Mesenteric fat pad (tissue), 1 donor: ENCODE data around the gene IL21R. TPM values are rescaled to one million over a fixed set of nuclear protein-coding genes. Genes with fewer than 3 reads are reported as not detected.

Experiments used
- DNase-seq: peaks from one replicate; pipeline ENCODE4 v3.0.0-alpha.2; 2020; ENCODE audit warnings: low spot score
- long read RNA-seq: library from polyadenylated mRNA; unstranded; transcript quantifications from one replicate; pipeline ENCODE4 v2.0.0, GENCODE V29; 2020
- total RNA-seq: library from RNA; stranded (reverse); fragmentation: NEBNext Ultra II Directional; extraction: Animal tissue kit (Norgen Biotek cat#: 25700); gene quantifications from one replicate; pipeline ENCODE4 v1.2.1, GENCODE V29; 2021
- donor health status: DM: yes; HTN: yes; CAD: no.

IL21R gene
- 0.22 TPM for total RNA-seq
- long read RNA-seq: 0 reads

DNA sequence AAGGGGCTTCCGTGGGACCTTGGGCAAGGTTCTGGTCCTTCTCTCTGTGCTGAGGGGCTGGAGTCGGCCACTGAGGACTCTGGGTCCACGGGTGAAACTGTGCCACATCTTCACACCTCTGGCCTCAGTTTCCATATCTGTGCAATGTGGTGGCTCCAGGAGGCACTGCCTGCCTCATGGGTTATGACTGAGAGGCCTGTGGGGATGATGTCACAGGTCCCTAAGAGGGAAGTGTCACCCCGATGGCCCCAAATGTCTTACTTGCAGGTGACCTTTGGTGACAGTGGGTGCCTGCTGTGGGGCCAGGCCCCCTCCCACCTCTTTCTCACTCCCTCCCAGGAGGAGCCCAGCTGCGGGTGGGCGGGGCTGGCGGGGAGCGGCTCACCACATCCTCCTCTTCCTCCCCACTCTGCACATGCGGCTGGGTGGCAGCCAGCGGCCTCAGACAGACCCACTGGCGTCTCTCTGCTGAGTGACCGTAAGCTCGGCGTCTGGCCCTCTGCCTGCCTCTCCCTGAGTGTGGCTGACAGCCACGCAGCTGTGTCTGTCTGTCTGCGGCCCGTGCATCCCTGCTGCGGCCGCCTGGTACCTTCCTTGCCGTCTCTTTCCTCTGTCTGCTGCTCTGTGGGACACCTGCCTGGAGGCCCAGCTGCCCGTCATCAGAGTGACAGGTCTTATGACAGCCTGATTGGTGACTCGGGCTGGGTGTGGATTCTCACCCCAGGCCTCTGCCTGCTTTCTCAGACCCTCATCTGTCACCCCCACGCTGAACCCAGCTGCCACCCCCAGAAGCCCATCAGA is at the start of gene IL21R:
IL21R (plus strand) TSS at position 407 of the 801 bp plus-strand sequence. CDS start 27,898 bp downstream, outside the sequence.
- no peak for DNase-seq

DNA sequence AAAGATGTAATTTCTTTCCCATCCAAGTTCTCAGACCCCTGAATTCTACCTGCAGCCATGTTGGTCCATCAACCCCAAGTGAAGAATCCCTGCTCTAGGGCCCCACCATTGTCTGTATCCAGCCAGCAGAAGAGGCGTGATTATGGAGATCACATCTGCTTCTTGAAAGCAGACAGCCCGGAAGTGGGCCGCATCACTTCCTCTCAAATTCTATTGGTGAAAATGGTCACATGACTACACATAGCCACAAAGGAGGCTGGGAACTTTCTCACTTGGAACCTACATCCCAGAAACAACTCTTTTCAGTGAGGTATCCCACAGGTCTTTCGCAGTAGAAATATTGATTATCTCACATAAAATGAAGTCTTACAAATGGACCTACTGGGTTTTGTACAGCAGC is 48.1 kb upstream of the IL21R start:
- no peak for DNase-seq

DNA sequence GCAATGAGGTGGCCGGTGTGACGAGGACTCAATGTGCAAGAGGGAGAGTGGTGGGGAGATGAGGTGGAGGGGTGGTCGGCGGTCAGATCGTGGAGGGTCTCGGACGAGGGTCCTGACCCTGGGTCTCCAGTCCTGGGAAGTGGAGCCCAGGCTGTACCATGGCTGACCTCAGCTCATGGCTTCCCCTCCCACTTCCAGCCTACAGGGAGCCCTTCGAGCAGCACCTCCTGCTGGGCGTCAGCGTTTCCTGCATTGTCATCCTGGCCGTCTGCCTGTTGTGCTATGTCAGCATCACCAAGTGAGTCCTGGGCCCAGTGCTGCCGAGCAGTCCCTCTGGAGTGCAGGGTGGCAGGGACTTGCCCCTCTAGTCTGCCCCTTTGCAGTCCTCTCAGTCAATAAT is 46.4 kb upstream of the IL21R start:
- DNase-seq: no peak

DNA sequence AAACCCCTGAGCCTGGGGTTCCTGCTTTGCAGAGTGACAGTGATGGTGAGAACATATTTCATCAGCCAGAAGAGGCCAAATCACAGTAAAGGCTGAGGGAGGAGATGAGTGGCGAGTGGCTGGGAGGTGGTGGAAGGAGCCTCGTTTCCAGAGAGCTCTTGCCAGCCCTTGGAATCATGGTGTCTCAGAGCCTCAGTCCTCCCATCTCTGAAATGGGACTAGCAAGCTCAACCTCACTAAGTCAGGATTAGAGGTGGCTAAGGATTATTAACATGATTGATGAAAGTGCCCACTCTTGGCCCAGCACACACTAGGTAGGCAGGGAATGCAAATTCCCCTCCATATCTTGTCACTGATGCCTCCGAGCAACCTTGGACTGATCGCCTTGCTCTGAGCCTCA is 45.2 kb upstream of the IL21R start:
- DNase-seq: no peak

DNA sequence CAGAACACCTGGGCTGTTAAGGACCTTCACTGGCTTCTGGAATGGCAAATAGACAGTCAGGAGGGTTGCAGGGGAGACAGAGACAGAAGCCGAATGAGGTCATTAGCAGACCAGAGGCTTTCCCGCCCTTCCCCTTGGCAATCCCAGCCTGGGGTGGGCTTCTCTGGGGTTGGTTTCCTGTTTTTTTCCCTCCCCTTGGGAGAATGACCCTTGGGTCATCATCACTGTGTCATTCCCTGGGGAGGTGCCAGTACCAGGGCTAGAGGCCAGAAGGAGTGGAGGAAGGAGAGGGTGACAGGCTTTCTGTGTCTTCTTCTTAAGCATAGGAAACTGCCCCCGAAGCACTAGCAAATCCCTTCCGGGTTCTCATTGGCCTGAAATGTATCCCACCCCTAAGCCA is 42.9 kb upstream of the IL21R start:
- DNase-seq: no peak

DNA sequence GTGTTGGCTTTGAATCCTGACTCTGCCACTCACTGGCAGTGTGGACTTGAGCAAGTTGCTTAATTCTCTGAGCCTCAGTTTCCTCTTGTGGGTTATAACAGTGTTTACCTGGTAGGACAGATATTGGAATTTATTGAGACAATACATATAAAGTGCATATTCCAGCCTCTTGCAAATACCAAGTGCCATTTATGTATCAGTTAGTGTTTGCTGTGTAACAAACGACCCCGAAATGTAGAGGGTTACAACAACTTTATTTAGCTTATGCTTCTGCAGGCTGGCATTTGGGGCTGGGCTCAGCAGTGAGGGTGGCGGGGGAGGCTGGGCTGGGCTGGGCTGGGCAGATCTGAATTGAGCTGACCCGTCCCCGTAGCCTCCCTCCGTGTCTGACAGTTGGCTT is 42.4 kb upstream of the IL21R start:
- no peak for DNase-seq

DNA sequence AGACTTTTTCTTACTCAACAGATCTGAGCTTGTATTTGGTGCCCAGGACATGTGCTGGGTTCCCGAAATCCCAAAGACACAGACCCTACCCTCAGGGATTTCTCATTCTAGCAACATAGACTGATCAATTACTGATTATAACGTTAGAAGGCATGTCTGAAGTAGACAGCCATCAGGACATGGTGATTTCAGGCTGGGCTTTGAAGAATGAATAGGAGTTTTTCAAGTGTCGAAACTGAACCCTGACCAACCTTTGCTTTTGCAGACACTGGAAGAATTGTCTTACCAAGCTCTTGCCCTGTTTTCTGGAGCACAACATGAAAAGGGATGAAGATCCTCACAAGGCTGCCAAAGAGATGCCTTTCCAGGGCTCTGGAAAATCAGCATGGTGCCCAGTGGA is 40.0 kb upstream of the IL21R start:
- no peak for DNase-seq

DNA sequence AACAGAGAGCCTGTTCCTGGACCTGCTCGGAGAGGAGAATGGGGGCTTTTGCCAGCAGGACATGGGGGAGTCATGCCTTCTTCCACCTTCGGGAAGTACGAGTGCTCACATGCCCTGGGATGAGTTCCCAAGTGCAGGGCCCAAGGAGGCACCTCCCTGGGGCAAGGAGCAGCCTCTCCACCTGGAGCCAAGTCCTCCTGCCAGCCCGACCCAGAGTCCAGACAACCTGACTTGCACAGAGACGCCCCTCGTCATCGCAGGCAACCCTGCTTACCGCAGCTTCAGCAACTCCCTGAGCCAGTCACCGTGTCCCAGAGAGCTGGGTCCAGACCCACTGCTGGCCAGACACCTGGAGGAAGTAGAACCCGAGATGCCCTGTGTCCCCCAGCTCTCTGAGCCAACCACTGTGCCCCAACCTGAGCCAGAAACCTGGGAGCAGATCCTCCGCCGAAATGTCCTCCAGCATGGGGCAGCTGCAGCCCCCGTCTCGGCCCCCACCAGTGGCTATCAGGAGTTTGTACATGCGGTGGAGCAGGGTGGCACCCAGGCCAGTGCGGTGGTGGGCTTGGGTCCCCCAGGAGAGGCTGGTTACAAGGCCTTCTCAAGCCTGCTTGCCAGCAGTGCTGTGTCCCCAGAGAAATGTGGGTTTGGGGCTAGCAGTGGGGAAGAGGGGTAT is 39.3 kb upstream of the IL21R start:
- no peak for DNase-seq

DNA sequence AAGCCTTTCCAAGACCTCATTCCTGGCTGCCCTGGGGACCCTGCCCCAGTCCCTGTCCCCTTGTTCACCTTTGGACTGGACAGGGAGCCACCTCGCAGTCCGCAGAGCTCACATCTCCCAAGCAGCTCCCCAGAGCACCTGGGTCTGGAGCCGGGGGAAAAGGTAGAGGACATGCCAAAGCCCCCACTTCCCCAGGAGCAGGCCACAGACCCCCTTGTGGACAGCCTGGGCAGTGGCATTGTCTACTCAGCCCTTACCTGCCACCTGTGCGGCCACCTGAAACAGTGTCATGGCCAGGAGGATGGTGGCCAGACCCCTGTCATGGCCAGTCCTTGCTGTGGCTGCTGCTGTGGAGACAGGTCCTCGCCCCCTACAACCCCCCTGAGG is 38.7 kb upstream of the IL21R start:
- no peak for DNase-seq

DNA sequence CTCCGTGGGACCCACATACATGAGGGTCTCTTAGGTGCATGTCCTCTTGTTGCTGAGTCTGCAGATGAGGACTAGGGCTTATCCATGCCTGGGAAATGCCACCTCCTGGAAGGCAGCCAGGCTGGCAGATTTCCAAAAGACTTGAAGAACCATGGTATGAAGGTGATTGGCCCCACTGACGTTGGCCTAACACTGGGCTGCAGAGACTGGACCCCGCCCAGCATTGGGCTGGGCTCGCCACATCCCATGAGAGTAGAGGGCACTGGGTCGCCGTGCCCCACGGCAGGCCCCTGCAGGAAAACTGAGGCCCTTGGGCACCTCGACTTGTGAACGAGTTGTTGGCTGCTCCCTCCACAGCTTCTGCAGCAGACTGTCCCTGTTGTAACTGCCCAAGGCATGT is 38.2 kb upstream of the IL21R start:
- no peak for DNase-seq

DNA sequence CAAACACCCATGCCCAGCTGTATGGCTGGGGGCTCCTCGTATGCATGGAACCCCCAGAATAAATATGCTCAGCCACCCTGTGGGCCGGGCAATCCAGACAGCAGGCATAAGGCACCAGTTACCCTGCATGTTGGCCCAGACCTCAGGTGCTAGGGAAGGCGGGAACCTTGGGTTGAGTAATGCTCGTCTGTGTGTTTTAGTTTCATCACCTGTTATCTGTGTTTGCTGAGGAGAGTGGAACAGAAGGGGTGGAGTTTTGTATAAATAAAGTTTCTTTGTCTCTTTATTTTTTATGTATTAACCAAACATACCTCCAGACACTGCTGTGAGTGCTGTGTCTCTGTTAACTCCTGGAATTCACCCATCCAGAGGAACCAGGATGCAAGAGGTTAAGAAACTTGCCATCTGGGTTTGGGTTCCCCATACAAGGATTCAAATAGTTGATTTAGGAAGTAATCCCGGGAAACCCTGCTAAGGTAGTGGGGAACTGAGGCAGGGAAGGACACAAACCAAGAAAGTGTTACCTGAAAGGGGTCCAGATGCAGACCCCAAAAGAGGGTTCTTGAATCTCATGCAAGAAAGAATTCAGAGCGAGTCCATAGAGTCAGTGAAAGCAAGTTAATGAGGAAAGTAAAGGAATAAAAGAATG is 37.4 kb upstream of the IL21R start:
- no peak for DNase-seq

DNA sequence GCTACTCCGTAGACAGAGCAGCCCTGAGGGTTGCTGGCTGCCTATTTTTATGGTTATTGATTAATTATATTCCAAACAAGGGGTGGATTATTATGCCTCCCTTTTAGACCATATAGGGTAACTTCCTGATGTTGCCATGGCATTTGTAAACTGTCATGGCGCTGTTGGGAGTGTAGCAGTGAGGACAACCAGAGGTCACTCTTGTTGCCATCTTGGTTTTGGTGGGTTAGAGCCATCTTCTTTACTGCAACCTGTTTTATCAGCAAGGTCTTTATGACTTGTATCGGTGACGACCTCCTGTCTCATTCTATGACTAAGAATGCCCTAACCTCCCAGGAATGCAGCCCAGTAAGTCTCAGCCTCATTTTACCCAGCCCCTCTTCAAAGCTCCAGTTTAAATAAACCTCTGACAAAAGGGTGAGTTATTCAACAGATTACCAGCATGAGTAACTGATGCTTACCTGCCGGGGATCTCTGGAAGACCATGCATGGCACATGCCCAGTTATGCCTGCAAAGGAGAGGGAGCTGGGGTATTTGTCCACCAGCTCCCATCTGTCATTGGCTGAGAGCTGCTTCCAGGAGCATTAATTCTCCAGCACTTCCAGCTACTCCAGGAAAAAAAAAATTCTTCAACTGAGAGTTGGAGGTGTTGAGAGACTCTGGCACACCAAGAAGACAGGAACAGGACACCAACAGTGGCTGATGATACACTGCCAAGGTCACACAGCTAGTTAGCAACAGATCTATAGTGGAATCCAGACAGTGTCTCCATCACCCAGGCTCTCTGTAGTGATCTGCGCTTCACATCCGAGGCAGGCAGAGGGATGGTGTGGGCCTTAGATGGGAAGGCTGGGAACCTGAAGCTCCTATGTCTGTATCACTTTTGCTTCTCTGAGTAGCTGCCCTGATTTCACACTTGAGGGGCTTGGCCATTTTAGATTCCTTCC is 36.6 kb upstream of the IL21R start:
- DNase-seq: no peak

DNA sequence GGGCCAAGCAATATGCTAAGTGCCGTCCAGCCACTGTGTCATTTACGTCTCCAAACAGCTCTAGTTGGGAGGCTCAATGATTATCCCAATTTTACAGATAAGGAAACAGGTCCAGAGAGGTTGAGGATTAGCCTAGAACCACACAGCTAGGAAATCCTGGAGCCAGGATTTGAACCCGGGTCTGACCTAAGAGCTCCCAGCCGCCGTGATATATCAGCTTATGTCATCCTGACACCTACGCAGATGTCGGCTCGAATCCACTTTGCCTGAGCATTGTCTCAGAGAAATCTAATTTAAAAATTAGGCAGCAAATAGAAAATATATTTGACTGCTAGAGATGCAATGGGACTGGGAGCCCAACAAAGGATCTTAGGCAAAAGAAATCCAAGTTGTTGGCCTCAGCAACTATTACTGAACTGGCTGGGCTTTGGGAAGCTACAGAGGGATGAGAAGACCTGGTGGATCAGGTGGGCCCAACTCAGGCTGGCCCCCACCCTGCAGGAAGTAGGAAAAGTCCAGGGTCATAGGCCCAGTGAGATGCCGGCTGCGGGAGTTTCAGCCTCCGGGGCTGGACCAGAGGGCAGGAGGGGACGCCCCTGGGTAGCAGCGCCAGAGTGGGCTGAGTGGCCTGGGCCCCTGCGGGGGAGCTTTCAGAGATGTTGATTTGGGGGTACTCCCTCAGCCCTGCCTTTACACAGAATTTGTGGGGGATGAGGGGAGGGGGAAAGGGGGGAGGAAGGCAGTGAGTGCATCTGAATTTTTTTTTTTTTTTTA is 35.1 kb upstream of the IL21R start:
- no peak for DNase-seq

DNA sequence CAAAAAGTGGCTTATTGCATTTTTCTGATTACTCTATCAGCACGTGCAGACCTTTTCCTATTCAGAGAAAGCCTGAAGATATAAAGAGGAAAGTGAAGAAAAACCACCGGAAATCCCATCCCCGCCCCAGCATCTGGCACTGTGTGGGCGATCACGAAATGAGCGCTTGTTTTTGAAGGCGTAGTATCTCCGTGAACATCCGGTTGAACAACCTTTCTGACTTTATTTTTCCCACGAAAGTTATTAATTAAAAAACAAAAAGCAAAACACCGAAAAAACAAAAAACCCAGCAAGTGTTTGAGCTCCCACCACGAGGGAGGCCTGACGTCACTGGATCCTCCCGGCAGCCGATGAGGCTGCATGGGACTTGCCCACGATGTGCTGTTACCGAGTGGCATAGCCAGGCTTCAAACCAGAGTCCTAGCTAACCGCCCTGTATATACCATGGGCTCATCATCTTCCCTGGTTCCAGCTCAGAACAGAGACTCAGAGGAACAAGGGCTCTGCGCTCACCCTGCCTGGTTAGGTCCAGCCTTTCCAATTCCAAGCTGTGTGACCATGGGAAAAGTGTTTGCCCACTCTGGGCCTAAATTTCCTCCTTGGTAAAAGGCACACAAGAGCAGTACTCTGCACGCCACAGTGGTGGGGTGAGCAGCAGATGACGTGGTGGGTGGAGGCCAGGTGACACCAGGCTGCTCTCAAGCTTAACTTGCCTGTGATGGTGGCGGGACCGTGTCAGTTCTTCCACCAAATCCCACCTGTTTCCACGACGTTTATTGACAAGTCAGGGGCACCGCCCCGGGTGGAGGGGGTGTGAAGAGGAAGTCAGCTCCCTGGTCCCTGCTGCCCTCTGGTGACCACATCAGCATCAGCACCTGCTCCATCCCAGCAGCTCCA is 34.3 kb upstream of the IL21R start:
- DNase-seq: peak; percentile 92

DNA sequence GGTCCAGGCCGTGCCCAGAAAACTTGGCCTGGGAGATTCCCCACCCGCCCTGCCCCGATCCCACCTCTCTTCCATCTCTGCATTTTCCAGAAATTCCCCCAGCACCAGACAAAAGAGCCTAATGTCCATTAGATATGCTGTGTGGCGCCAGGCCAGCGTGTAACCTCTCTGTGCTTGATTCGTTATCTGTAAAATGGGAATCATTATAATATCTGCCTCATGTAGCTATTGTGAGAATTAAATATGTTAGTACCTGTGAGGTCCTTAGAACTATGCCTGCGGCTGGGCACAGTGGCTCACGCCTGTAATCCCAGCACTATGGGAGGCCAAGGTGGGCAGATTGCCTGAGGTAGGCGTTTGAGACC is 33.6 kb upstream of the IL21R start:
- no peak for DNase-seq

DNA sequence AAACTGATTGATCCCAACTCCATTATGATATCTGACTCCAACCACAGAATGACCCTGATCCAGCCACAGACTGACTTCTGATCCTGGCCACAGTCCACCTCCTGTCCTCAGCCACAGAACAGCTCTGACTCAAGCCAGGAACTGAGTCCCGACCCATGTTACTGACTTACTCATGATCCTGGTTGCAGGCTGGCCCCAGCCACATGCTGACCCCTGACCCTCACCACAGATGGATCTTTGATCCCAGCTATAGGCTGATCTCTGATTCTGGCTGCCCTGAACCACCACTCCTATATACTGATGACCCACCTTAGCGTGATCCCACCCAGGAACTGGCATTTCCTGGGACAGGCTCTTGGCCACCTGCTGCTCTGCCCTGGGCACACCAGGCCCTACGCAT is 32.2 kb upstream of the IL21R start:
- no peak for DNase-seq

DNA sequence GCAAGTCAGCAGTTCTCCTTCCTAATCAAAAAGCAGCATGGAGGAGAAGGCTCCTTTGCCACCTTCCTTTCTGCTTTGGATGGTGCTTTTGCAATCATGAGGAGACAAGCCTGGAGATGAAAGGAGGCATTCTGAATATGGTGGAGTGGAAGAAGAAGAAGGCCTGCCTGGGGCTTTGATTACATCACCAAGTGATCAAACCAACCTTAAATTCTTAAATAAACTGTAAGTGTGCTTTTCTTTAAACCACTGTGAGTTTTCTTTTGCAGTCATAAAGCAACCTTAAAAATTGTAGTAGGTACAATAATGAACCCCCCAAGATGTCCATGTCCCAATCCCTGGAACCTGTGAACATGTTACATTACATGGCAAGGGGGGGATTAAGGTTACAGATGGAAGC is 31.7 kb upstream of the IL21R start:
- no peak for DNase-seq

DNA sequence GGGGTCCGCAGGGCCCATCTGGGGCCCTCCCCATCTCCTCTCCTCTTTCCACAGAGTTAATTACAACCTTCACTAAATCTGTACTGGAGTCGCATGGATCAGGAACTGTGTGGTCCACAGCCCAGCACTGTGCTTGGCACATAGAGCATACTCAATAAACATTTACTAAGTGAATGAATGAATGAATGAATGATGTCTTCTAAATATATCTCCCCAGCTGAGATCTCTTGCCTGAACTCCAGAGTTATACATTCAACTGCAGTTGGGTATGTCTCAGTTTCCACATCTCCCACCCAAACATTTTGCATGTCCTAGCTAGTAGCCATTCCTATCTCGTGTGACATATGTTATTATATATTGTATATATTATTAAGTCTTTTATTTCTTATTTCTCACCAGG is 28.7 kb upstream of the IL21R start:
- DNase-seq: peak; percentile 33

DNA sequence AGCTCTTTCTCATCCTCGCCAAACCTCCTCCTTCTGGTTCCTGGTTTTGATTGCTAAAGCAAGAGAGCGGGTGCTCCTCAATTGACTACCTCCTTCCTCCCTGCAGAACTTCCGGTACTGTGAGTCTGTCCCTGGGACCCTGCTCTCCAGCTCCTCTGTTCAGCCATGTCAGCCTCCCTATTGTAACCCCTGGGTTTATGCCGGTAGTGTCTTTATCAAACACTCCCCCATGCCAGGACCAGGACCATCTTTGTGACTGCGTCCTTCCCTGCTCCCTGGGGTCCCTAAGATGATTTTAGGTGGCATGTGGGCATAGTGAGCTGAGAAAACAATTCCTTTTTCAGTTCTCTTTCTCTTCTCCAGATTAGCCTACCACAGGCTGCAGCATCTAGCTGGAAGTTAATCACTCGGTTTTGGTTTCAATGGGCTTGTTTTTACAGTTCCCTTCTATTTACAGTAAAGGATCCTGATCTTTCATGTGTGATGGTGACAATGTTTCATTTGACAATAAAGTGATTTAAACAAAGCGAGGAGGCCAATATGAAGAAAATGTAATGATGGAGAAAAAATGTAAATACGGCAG is 27.7 kb upstream of the IL21R start:
- peak; percentile 43 for DNase-seq
